NCI-H1092 (cell line): ENCODE measurements around the gene ZNF624.
A peak's percentile ranks its signal among the peaks of the same experiment; 100 is the strongest.
"Not testable (repeated sequence)": the region's sequence is repeated elsewhere in the genome, so short reads cannot be mapped to it uniquely, and the experiment has no call there.

Experiments
- DNase-seq: peaks from one replicate; lab custom pipeline; 2025; lab: John Stamatoyannopoulos, UW

The ZNF624 gene

GRCh38 chr17:16653367-16654041 is at the start of gene ZNF624:
ZNF624 (minus strand) TSS chr17:16653850.
- peak; percentile 87 for DNase-seq

- not testable (repeated sequence) for DNase-seq
Measured at GRCh38 chr17:16697603-16698002, 44.0 kb upstream of the ZNF624 start.

DNA sequence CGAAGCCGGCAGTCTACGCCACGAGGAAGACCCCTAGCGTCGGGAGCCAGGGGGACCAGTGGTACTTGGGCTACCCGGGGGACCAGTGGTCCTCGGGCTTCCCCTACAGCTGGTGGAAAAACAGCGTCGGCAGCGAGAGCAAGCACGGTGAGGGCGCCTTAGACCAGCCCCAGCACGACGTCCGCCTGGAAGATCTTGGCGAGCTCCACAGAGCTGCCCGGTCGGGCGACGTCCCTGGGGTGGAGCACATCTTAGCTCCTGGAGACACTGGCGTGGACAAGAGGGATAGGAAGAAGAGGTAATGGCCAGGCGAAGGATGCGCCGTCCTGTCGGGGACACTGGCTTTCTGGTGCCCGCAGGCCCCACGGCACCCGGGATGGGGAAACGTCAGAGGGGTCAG is 36.8 kb upstream of the ZNF624 start:
- DNase-seq = not testable (repeated sequence)

DNA sequence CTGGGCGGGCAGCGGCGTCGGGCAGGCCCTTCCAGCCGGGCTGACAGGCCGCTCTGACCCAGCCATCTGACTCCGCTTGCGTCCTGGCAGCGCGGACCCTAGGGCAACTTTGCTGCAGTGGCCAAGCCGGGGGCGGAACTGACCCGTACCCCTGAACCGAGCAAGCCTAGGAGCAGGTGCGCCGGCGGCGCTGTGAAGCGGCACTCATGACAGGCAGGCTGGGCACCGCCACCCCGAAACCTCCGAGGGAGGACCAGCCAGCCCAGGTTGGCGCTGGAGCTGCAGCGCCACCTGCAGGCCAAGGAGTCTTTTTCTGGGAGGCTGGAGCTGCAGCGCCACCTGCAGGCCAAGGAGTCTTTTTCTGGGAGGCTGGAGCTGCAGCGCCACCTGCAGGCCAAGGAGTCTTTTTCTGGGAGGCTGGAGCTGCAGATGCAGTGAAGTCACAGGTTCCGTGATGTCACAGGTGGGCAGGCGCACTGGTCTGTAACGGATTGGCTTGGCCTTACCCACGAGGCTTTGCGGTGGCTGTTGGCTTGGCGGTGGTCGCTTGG is 36.2 kb upstream of the ZNF624 start, which contains the start of gene CCDC144A:
TSS of gene CCDC144A (plus strand) at position 511 of the 551 bp plus-strand sequence. CDS start 160 bp downstream, outside the sequence.
- not testable (repeated sequence) for DNase-seq

- not testable (repeated sequence) for DNase-seq
Measured at GRCh38 chr17:16687151-16687550, 33.5 kb upstream of the ZNF624 start.

DNA sequence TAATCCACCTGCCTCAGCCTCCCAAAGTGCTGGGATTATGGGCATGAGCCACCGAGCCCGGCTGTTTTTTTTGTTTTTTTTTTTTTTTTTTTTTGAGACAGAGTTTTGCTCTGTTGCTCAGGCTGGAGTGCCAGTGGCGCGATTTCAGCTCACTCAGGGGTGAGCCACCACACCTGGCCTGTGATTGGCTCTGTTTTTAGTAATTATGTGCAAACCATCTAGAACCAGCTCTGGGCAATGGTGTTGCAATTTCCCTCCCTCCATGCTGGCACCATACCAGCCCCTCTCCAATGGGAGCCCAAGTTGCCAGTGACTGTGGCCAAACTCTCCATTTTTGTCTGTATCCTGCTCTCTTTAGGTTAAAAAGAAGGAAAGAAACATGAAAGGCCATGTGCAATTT is 32.4 kb upstream of the ZNF624 start:
- DNase-seq = not testable (repeated sequence)

DNA sequence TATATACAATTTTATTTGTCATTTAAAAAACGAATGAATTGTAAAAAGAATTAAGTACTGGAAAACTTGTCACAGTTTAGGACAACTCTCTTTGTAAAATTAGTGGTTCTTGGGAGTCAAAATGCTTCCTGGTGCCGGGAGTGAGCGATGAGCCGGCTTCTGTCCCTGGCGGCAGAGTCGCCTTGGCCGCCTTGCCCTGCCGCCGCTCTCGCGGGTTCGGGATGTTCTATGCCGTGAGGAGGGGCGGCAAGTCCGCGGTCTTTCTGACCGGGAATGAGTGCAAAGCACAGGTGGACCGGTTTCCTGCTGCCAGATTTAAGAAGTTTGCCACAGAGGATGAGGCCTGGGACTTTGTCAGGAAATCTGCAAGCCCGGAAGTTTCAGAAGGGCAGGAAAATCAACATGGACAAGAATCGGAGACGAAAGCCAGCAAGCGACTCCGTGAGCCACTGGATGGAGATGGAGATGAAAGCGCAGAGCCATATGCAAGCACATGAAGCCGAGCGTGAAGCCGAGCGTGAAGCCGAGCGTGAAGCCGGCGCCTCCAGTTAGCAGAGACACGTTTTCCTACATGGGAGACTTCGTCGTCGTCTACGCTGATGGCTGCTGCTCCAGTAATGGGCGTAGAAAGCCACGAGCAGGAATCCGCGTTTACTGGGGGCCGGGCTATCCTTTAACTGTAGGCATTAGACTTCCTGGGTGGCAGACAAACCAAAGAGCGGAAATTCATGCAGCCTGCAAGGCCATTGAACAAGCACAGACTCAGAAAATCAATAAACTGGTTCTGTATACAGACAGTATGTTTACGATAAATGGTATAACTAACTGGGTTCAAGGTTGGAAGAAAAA is 29.9 kb upstream of the ZNF624 start:
- peak; percentile 19 for DNase-seq

DNA sequence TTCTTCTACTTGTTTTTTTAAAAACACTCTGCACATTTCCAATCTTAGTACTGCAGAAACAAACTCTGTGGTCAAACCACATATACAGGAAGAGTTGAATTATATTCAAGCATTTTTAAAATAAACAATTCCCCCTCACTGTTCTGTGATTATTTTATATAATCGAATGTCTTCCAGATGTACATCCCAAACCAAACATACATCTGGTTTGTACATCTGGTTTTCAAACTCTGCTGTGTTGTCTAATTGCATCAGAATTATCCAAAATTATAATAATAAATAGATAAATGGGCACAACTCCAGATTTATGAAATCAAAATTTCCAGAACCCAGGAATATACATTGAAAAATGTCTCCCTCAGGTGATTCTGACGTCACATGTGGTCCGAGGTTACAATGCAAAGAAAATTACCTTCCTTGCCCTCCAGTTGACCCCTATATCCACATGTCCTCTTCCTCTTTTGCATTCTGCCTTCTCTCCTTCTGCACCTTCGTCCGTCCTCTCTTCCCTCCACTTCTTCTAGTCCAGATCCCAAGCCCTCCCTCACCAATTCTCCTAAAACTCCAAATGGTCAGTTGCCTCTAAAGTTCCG is 23.1 kb upstream of the ZNF624 start:
- DNase-seq = no peak

DNA sequence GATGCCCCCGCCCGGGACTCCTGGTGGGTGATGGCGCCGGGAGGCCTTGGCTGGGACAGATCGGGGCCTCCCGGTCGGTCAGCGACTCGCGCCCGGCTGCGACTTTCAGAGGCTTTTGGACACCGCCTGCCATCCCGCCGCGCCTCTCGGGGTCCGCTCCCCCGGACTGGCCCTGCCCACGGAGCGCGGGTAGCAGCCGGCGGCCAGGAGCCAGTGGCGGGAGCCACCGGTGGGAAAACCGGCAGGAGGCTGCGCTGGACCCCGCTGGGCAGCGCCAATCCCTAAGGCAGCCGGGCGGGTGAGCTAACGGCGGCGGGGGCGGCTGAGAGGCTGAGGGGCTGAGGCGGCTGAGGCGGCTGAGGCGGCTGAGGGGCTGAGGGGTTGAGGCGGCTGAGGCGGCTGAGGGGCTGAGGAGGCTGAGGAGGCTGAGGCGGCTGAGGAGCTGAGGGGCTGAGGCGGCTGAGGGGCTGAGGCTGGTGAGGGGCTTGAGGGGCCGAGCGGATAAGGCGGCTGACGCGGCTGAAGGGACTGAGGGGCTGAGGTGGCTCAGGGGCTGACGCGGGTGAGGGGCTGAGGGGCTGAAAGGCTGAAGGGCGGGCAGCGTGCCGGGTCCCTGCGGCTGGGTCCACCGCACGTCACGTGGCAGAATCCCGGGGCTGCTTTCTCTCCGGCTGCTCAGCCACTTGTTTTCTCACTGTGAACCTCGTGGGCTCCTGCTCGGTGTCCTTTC is 13.4 kb upstream of the ZNF624 start:
- not testable (repeated sequence) for DNase-seq

DNA sequence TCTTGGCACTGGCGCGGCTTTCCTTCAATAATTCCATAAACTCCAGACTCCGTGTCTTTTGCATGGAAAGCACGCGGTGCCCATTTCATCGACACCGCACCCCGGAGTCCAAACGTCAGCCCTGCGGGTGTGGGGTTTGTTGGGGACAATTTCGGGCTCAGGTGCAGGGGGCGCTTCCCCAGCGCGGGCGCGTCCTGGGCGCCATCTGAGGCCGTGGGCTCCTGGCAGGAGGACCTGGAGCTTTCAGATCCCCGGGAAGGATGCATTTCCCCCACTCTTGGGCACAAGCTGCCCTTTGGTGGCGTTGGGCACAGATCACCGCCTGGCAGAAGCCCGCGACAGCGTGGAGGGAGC is 12.9 kb upstream of the ZNF624 start:
- DNase-seq = not testable (repeated sequence)

DNA sequence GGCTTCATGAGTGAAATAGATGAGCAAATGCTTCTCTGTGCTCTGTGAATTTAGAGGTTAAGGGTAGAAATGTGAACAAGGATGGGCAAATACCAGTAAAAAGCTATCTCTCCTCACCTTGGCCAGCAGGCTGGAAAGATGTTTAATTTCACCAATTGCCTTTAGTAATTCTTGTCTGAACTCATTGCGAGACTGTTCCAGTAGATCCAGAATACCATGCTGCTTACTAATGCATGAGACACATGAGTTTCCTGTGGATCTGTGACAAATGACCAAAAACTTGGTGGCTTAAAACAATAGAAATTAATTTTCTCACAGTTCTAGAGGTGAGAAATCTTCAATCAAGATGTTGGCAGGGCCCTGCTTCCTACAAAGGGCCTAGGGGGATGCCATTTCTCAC is 9.3 kb upstream of the ZNF624 start:
- no peak for DNase-seq

DNA sequence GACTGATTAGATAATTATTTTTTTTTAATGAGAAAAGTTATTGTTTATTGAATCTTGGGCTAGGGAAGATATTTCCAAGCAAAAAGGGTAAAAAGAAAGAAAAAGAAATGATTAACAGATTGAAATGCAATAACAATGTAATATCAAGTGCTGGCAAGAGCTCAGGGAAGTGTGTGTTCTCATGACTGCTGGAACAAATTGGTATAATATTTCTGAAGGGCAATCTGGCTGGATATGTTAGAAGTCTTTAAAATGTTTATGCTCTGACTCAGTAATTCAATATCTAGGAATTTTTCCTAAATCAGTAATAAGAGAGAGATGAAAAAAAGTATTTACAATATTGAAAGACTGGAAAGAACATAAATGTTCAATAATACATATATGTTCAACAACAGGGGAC is 7.6 kb upstream of the ZNF624 start:
- no peak for DNase-seq

DNA sequence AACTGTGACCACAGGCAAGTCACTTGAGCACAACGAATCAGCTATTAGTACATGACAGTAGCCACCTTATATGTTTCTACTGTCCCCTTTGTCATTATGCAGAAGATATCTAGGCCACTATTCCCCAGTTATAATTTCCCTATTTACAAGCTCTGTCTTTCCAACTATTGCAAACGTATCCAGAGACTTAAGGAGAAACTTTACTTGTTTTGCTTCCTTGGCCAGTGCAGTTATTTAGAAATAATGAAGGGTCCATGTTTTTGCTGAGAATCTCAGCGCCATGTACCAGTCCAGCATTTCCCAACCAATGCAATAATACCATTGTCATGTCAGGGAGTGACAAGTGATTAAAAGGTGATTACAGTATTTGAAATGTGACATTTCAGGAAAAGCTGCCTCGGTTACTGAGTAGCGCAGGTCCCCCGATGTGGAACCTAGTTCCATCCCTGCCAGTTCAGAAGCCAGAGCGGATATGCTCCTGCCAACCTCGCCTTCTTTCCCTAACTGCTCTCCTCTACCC is 743 bp downstream of the ZNF624 start:
- DNase-seq = no peak

GRCh38 chr17:16652252-16652651 is 1.4 kb downstream of the ZNF624 start:
- DNase-seq = no peak

GRCh38 chr17:16649585-16649984 is 4.1 kb downstream of the ZNF624 start:
- no peak for DNase-seq

- no peak for DNase-seq
Measured at GRCh38 chr17:16639438-16639837, 14.2 kb downstream of the ZNF624 start.

DNA sequence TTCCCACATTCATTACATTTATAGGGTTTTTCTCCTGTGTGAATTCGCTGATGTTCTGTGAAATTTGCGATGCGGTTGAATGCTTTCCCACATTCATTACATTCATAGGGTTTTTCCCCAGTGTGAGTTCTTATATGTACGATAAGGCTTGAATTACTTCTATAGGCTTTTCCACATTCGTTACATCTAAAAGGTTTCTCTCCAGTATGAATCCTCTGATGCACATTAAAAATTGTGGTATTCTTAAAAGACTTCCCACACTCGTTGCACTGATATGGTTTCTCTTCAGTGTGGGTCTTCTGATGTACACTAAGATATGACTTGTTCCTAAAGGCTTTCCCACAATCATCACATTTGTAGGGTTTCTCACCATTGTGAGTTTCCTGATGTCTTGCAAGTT is 30.4 kb downstream of the ZNF624 start:
- no peak for DNase-seq

- DNase-seq = no peak
Measured at GRCh38 chr17:16622540-16623277, 30.9 kb downstream of the ZNF624 start.

DNA sequence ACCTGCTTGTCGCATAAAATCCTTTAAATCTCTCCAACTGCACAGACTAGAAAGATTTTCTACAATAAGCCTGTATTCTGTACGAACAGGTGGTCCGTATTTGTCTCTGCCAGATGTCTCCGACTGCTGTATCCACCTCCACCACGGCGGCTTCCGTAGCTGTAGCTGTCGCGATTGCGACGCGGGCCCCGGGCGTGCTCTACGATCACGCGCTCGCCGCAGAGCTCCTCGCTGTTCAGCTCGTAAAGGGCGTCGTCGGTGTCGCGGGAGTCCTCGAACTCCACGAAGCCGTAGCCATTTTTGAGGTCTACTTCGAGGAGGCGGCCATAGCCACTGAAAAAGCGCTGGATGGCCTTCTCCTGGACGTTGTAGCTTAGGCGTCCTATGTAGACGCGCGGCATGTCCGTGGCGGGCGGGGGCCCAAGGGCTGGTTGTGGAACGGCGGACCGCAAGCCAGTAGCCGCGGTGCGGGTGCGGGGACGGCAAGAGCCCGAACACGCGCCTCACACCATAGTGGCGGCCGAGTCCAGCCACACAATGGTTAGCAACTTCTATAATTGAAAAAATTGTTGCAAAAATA is 36.1 kb downstream of the ZNF624 start:
- no peak for DNase-seq

DNA sequence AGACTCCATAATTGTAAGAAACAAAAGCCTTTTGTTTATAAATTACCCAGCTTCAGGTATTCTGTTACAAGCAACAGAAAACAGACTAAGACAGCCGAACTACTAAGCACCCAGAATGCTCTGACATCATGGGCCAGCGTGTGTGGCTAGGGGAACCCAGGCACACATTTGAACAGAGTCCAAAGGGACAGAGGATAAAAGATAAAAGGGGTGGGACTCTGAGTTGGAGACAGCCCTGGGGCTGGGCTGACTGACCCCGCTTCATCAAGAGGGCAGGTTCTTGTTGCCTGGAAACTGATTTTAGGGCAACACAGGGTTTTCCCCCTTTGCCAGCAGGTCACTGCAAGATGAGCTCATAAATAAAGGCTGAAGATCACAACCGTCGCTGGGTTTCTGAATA is 54.1 kb downstream of the ZNF624 start:
- DNase-seq = no peak
